MM.1S (cell line): ENCODE results near the gene SH3RF1.

ENCODE experiments used
- DNase-seq: peaks from one replicate; pipeline ENCODE4 v3.0.0-alpha.2; 2015
- H2AFZ ChIP-seq: fragments of 300-600 bp; sonication (generic); 2 replicates; pipeline ENCODE4 v1.6.0; 2016; ENCODE audit warnings: antibody characterized with exemption, low read length
- H3F3A ChIP-seq: fragments of 300-600 bp; sonication (generic); 2 replicates; pipeline ENCODE4 v1.6.1; 2016; ENCODE audit warnings: mild to moderate bottlenecking, antibody characterized with exemption, low read length, moderate library complexity, mixed read lengths; ENCODE audit not compliant: insufficient read depth
- H3K27ac ChIP-seq: fragments of 300-600 bp; sonication (generic); 2 replicates; pipeline ENCODE4 v1.5.1; 2016; ENCODE audit warnings: mild to moderate bottlenecking, low read length
- H3K27me3 ChIP-seq: fragments of 300-600 bp; sonication (generic); replicated peaks from 2 replicates; pipeline ENCODE4 v1.6.0; 2016; ENCODE audit warnings: low read length; ENCODE audit not compliant: insufficient read depth
- H3K36me3 ChIP-seq: fragments of 300-600 bp; sonication (generic); replicated peaks from 2 replicates; pipeline ENCODE4 v1.6.1; 2016; ENCODE audit warnings: mild to moderate bottlenecking, low read length, mixed read lengths; ENCODE audit not compliant: insufficient read depth
- H3K4me1 ChIP-seq: fragments of 300-600 bp; sonication (generic); 2 replicates; pipeline ENCODE4 v1.6.1; 2016; ENCODE audit warnings: low read length, mixed read lengths
- H3K4me2 ChIP-seq: fragments of 300-600 bp; sonication (generic); 2 replicates; pipeline ENCODE4 v1.6.0; 2016; ENCODE audit warnings: low read depth, low read length
- H3K4me3 ChIP-seq: fragments of 300-600 bp; sonication (generic); 2 replicates; pipeline ENCODE4 v1.5.1; 2016; ENCODE audit warnings: low read length, mixed read lengths
- H3K79me2 ChIP-seq: fragments of 300-600 bp; sonication (generic); 2 replicates; pipeline ENCODE4 v1.6.1; 2016; ENCODE audit warnings: mixed run types, low read length, mixed read lengths
- H3K9ac ChIP-seq: fragments of 300-600 bp; sonication (generic); 2 replicates; pipeline ENCODE4 v1.6.1; 2016; ENCODE audit warnings: low read length, mixed read lengths
- H3K9me2 ChIP-seq: fragments of 300-600 bp; sonication (generic); replicated peaks from 2 replicates; pipeline ENCODE4 v1.6.1; 2016; ENCODE audit warnings: mild to moderate bottlenecking, low read length, mixed read lengths; ENCODE audit not compliant: insufficient read depth
- H3K9me3 ChIP-seq: fragments of 300-600 bp; sonication (generic); replicated peaks from 2 replicates; pipeline ENCODE4 v1.6.1; 2016; ENCODE audit warnings: mild to moderate bottlenecking, low read length, mixed read lengths; ENCODE audit not compliant: insufficient read depth
- H4K20me1 ChIP-seq: fragments of 300-600 bp; sonication (generic); 2 replicates; pipeline ENCODE4 v1.6.1; 2016; ENCODE audit warnings: mild to moderate bottlenecking, low read length, moderate library complexity, mixed read lengths; ENCODE audit not compliant: insufficient read depth
- EZH2 ChIP-seq: fragments of 300-600 bp; sonication (generic); optimal IDR thresholded peaks from 2 replicates; pipeline ENCODE3; 2017; ENCODE audit warnings: low read depth, mild to moderate bottlenecking, antibody characterized with exemption, low read length, mixed read lengths
- EZH2phosphoT487 ChIP-seq: fragments of 300-600 bp; sonication (generic); IDR thresholded peaks from 2 replicates; pipeline ENCODE4 v1.6.1; 2018; ENCODE audit warnings: antibody characterized with exemption, low read length
- TF ChIP-seq, protein P1 (sequence below): fragments of 300-600 bp; sonication (generic); IDR thresholded peaks from 2 replicates; pipeline ENCODE4 v1.5.1; 2016; ENCODE audit warnings: antibody characterized with exemption, low read length, mixed read lengths

SH3RF1 gene

DNA sequence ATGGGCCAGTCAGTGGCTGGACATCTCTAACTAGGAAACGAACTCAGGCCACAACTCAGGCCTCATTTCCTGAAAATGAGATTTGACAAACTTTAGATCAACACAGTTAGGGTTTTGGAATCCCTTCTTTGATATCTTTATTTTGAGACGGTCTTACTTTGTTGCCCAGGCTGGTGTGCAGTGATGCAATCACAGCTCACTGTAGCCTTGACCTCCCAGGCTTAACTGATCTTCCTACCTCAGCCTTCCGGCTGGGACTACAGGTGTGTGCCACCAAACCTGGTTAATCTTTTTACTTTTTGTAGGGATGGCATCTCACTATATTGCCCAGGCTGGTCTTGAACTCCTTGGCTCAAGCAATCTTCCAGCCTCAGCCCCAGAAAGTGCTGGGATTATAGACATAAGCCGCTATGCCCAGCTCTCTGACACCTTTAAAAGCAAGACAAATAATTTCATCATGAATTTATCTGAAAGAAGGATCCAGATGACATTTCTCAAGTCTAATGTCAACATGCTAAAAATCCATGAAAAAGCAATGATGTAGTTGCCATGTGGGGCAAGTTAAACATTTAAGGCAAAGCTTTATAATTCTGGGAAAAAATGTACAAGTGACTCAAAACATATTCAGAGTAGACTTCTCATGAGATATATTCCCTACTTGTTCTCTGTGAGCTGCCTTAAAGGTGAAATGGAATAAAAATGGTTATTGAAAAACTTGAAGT lies 171.6 kb downstream of the SH3RF1 start:
- Histone ChIP-seq H3K36me3 (no peaks in the 10 kb centered on the region), H3K9me2 (no peaks in the 10 kb centered on the region), H3K79me2 (no peaks in the 10 kb centered on the region), H2AFZ (no peak overlapping the region), H4K20me1 (no peaks in the 10 kb centered on the region), H3K27me3 (no peaks in the 10 kb centered on the region), H3K9me3 (no peaks in the 10 kb centered on the region), H3F3A (no peaks in the 10 kb centered on the region), H3K4me3 (no peak overlapping the region), H3K27ac (no peak overlapping the region), H3K4me2 (no peak overlapping the region), H3K4me1 (no peaks in the 10 kb centered on the region), H3K9ac (no peak overlapping the region)
- TF ChIP-seq, protein P1, sequence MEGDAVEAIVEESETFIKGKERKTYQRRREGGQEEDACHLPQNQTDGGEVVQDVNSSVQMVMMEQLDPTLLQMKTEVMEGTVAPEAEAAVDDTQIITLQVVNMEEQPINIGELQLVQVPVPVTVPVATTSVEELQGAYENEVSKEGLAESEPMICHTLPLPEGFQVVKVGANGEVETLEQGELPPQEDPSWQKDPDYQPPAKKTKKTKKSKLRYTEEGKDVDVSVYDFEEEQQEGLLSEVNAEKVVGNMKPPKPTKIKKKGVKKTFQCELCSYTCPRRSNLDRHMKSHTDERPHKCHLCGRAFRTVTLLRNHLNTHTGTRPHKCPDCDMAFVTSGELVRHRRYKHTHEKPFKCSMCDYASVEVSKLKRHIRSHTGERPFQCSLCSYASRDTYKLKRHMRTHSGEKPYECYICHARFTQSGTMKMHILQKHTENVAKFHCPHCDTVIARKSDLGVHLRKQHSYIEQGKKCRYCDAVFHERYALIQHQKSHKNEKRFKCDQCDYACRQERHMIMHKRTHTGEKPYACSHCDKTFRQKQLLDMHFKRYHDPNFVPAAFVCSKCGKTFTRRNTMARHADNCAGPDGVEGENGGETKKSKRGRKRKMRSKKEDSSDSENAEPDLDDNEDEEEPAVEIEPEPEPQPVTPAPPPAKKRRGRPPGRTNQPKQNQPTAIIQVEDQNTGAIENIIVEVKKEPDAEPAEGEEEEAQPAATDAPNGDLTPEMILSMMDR: no peak
- TF ChIP-seq EZH2 (no peak), EZH2phosphoT487 (no peak)
- no peak for DNase-seq

DNA sequence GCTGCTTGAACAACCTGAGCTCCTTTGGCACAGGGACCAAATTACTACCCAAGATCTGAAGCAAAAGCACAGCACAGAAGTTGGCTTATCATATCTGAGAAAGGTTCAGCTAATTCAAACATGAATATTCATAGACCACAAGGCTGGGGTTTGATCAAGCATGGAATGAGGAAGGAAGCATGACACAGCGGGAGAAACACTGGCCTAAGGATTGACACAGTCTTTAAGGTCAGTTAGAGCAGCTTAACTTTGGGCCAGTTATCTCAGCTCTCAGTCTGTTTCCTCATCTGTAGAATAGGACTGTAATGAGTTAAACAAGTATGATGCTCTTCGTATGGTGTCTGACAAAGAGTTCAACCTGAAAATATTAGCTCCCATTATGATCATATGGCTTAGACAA lies 172.2 kb downstream of the SH3RF1 start:
- no peaks in the 10 kb centered on the region for H3K27me3 ChIP-seq
- H3K27ac ChIP-seq: no peak overlapping the region
- H3K9me3 ChIP-seq: no peaks in the 10 kb centered on the region
- H3K36me3 ChIP-seq: no peaks in the 10 kb centered on the region
- no peak for DNase-seq
- no peak overlapping the region for H3K9ac ChIP-seq
- H3K4me3 ChIP-seq: no peak overlapping the region
- TF ChIP-seq, protein P1: no peak
- TF ChIP-seq EZH2 (no peak), EZH2phosphoT487 (no peak)
- no peaks in the 10 kb centered on the region for H3K79me2 ChIP-seq
- no peaks in the 10 kb centered on the region for H3F3A ChIP-seq
- no peaks in the 10 kb centered on the region for H3K9me2 ChIP-seq
- H2AFZ ChIP-seq: no peak overlapping the region
- H4K20me1 ChIP-seq: no peaks in the 10 kb centered on the region
- no peak overlapping the region for H3K4me2 ChIP-seq
- no peaks in the 10 kb centered on the region for H3K4me1 ChIP-seq

DNA sequence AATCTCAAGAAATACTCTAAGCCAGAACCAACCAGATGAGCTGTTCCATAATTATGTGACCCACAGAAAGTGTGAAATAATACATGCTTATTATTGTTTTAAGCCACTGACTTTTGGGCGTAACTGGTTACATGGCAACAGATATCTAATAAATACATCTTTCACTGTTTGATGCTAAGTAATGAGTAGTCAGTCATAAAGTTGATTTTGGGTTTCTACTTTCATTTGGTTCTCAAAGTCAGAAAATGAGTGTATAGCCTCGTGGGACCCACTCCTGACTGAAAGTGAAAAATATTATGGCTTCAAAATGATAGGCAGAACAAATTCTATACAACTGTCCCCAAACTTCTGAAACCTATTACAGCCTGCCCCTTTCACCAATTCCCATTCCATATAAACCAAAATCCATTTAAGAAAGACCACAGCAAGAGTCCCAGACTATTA lies 172.7 kb downstream of the SH3RF1 start:
- no peak overlapping the region for H2AFZ ChIP-seq
- no peak for DNase-seq
- no peak overlapping the region for H3K27ac ChIP-seq
- H3K4me1 ChIP-seq: no peaks in the 10 kb centered on the region
- no peak overlapping the region for H3K4me2 ChIP-seq
- no peak overlapping the region for H3K4me3 ChIP-seq
- H3F3A ChIP-seq: no peaks in the 10 kb centered on the region
- no peaks in the 10 kb centered on the region for H4K20me1 ChIP-seq
- no peaks in the 10 kb centered on the region for H3K9me2 ChIP-seq
- H3K27me3 ChIP-seq: no peaks in the 10 kb centered on the region
- no peaks in the 10 kb centered on the region for H3K36me3 ChIP-seq
- TF ChIP-seq EZH2phosphoT487: no peak
- TF ChIP-seq, protein P1: no peak
- no peak for TF ChIP-seq EZH2
- H3K79me2 ChIP-seq: no peaks in the 10 kb centered on the region
- H3K9ac ChIP-seq: no peak overlapping the region
- no peaks in the 10 kb centered on the region for H3K9me3 ChIP-seq
